A549 (cell line): ENCODE data around the gene SELENOW. TPM values are rescaled to one million over a fixed set of nuclear protein-coding genes. Genes with fewer than 3 reads are reported as not detected.

Experiments used
- ATAC-seq, 2 experiments: fragments of 200-7000 bp in 1 of 2; fragments of >200 bp in 1 of 2; cut with Nextera tagmentation in 1 of 2; cut with Tn5 transposase in 1 of 2; 3 replicates each; pipeline versions ENCODE4 v1.8.0 to v1.9.1; 2018 to 2020; ENCODE audit warnings: mild to moderate bottlenecking in 1 of 2, moderate library complexity in 1 of 2
- CTCF ChIA-PET: fragments of 300-600 bp; sonication (Branson Sonifier 250); formaldehyde crosslinking; extraction: SDS; loops from one replicate; lab custom pipeline; 2021; ENCODE audit warnings: antibody characterized with exemption, inconsistent platforms; lab: Yijun Ruan, JAX
- POLR2A ChIA-PET: fragments of 350-600 bp; formaldehyde crosslinking; extraction: SDS; loops from one replicate; lab custom pipeline; 2021; ENCODE audit warnings: antibody characterized with exemption, inconsistent platforms; lab: Yijun Ruan, JAX
- DNase-seq, 2 experiments: peaks; one replicate each; pipeline versions ENCODE4 v3.0.0 to v3.0.0-alpha.2; 2011 to 2016; ENCODE audit warnings: low read depth in 1 of 2, low spot score in 1 of 2
- FAIRE-seq: peaks from 2 replicates; lab custom pipeline; 2011; peaks lifted over from hg19 to GRCh38; lab: Jason Lieb, UNC
- H3K27ac ChIP-seq, 2 experiments: fragments of >200 bp; sonication (Bioruptor Twin); formaldehyde crosslinking; 3 replicates each; pipeline ENCODE4 v1.5.1; 2016 to 2017
- H3K4me1 ChIP-seq: fragments of >200 bp; sonication (Bioruptor Twin); formaldehyde crosslinking; 3 replicates; pipeline ENCODE4 v1.6.1; 2016
- H3K4me2 ChIP-seq: fragments of >200 bp; sonication (Bioruptor Twin); formaldehyde crosslinking; 3 replicates; pipeline ENCODE4 v1.6.1; 2016
- H3K4me3 ChIP-seq: fragments of >200 bp; sonication (Bioruptor Twin); formaldehyde crosslinking; 3 replicates; pipeline ENCODE4 v1.5.1; 2016
- H3K9me3 ChIP-seq: fragments of >200 bp; sonication (Bioruptor Twin); formaldehyde crosslinking; 3 replicates; pipeline ENCODE4 v1.6.1; 2016
- CHD2 ChIP-seq: fragments of 150-350 bp; IDR thresholded peaks from 2 replicates; pipeline ENCODE4 v1.6.1; 2014; ENCODE audit warnings: low read length; ENCODE audit not compliant: partially characterized antibody
- ESRRA ChIP-seq: fragments of 150-350 bp; IDR thresholded peaks from 2 replicates; pipeline ENCODE4 v1.6.1; 2014; ENCODE audit warnings: mild to moderate bottlenecking, low read length, borderline replicate concordance
- FOSB ChIP-seq: fragments of 250-450 bp; sonication (Bioruptor Pico); IDR thresholded peaks from 2 replicates; pipeline ENCODE4 v1.5.0; 2020; ENCODE audit warnings: mild to moderate bottlenecking, moderate library complexity
- GATA3 ChIP-seq: IDR thresholded peaks from 2 replicates; pipeline ENCODE4 v1.6.1; 2012; ENCODE audit warnings: borderline replicate concordance
- KDM5A ChIP-seq: fragments of 200-600 bp; sonication (generic); IDR thresholded peaks from 2 replicates; pipeline ENCODE4 v1.6.1; 2016; ENCODE audit warnings: antibody characterized with exemption, mild to moderate bottlenecking
- NFE2L2 ChIP-seq: fragments of 150-350 bp; conservative IDR thresholded peaks from 2 replicates; pipeline ENCODE4 v1.6.1; 2014; ENCODE audit warnings: low read length
- POLR2A ChIP-seq: IDR thresholded peaks from 2 replicates; pipeline ENCODE4 v1.6.1; 2012; ENCODE audit warnings: mild to moderate bottlenecking, low read length
- RAD21 ChIP-seq, 2 experiments: fragments of >200 bp in 1 of 2; sonication (Bioruptor Twin) in 1 of 2; formaldehyde crosslinking in 1 of 2; IDR thresholded peaks in 1 of 2; conservative IDR thresholded peaks in 1 of 2; 2 replicates in 1 of 2; 3 replicates in 1 of 2; pipeline ENCODE4 v1.6.1; 2012 to 2018; ENCODE audit warnings: inconsistent platforms in 1 of 2
- RCOR1 ChIP-seq: fragments of 150-350 bp; IDR thresholded peaks from 2 replicates; pipeline ENCODE4 v1.6.1; 2014; ENCODE audit warnings: antibody characterized with exemption, low read length, low read depth
- RFX5 ChIP-seq: fragments of 450-650 bp; IDR thresholded peaks from 2 replicates; pipeline ENCODE4 v1.7.1; 2014; ENCODE audit warnings: antibody characterized with exemption, mild to moderate bottlenecking, moderate library complexity
- TFCP2L1 ChIP-seq: fragments of 250-450 bp; sonication (Bioruptor Pico); IDR thresholded peaks from 2 replicates; pipeline ENCODE4 v1.5.0; 2021; ENCODE audit warnings: mild to moderate bottlenecking
- TP53 ChIP-seq: fragments of 250-450 bp; sonication (Bioruptor Pico); IDR thresholded peaks from 2 replicates; pipeline ENCODE4 v1.5.0; 2021; ENCODE audit warnings: mild to moderate bottlenecking, moderate library complexity
- ZNF302 ChIP-seq: fragments of 250-450 bp; sonication (Bioruptor Pico); IDR thresholded peaks from 2 replicates; pipeline ENCODE4 v1.9.0; 2021; ENCODE audit warnings: inconsistent platforms, mild to moderate bottlenecking, moderate library complexity
- WGBS: methylation state at CpG from one replicate; pipeline ENCODE4 v1.1.6; 2017; ENCODE audit errors: missing lambda C conversion rate; 5-methylcytosine and 5-hydroxymethylcytosine counted together
- polyA plus RNA-seq, 4 experiments: library from polyadenylated mRNA; depleted of rRNA in 3 of 4; stranded (reverse); fragments of >200 nt; fragmentation: RNase III in 1 of 4; extraction: RNeasy Plus Mini Kit Qiagen cat#74134 plus additional on column Dnase treatment in 1 of 4; gene quantifications; 2 replicates in 3 of 4; 3 replicates in 1 of 4; pipeline ENCODE4 v1.2.3, GENCODE V29; 2011 to 2017
- TF ChIP-seq, protein P1 (sequence below): IDR thresholded peaks from 2 replicates; pipeline ENCODE4 v1.6.1; 2012
- TF ChIP-seq, protein P2 (sequence below): fragments of 200-600 bp; sonication (generic); IDR thresholded peaks from 2 replicates; pipeline ENCODE4 v1.6.1; 2016; ENCODE audit warnings: antibody characterized with exemption, mild to moderate bottlenecking, moderate library complexity
- TF ChIP-seq, protein P3 (sequence below): fragments of 250-450 bp; sonication (Bioruptor Pico); IDR thresholded peaks from 2 replicates; pipeline ENCODE4 v1.5.0; 2021; ENCODE audit warnings: mild to moderate bottlenecking, moderate library complexity, borderline replicate concordance
- TF ChIP-seq, protein P4 (sequence below): fragments of 450-650 bp; IDR thresholded peaks from 2 replicates; pipeline ENCODE4 v1.6.1; 2014; ENCODE audit warnings: antibody characterized with exemption

Gene SELENOW
- polyA plus RNA-seq, 2 of the 4 experiments (the other 2 are of a cell fraction) = 114 to 155 TPM

DNA sequence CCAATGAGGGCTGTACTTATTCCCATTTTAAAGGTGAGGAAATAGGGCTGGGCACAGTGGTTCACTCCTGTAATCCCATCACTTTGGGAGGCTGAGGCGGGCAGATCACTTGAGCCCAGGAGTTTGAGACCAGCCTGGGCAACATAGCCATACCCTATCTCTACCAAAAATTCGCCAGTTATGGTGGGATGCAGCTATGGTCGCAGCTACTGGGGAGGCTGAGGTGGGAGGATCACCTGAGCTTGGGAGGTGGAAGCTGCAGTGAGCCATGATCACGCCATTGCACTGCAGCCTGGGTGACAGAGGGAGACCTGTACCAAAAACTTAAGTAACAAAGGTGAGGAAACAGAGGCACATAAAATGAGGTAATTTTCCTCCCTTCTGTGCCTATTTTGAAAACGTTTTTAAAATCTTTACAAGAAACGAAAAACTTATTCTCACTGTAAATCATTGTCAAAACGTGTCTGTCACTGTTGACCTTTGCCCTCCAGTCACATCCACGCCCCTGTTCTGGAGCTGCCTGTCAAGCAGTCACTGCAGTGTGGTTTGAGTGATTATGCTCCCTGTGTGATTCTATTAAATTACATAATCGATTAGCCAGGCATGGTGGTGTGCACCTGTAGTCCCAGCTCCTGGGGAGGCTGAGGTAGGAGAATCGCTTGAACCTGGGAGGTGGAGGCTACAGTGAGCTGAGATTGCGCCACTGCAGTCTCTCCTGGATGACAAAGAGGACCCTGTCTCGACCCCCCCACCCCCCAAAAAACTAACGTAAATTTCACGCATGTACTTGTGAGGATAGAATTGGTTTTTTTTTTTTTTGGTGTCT lies 20.7 kb upstream of the SELENOW start:
- H3K9me3 ChIP-seq = no peaks in the 10 kb centered on the region
- no peak overlapping the region for H3K27ac ChIP-seq
- CTCF ChIA-PET = interaction anchor here (0.7 to 42.0 kb wide), 7 partner anchors 7 to 111 kb away, joined by 3 to 1389 read pairs (median 16); partner anchors contain the start of gene EHD2
- no peak overlapping the region for H3K4me3 ChIP-seq
- ATAC-seq (no peak), DNase-seq (no peak), FAIRE-seq (peak; percentile 7)
- H3K4me1 ChIP-seq = no peaks in the 10 kb centered on the region; the same call in 2 of the 3 replicates
- no peak overlapping the region for H3K4me2 ChIP-seq
- TF ChIP-seq ZNF302 (no peak), TP53 (CRISPR knock-in tag) (0 out of 2 replicates have a peak, but pooled peaks have one; percentile 33), RAD21 (conservative IDR thresholded peaks at IDR 0.05 in 1 of 2, IDR thresholded peaks at IDR 0.05 in 1 of 2) (no peak)
- 72% methylated on average over 14 of the region's 14 CpGs for WGBS
- POLR2A ChIA-PET = interaction anchor here (0.6 to 1.6 kb wide), 2 partner anchors 12 to 864 kb away, joined by 6 to 9 read pairs; partner anchors contain the start of gene NOP53

DNA sequence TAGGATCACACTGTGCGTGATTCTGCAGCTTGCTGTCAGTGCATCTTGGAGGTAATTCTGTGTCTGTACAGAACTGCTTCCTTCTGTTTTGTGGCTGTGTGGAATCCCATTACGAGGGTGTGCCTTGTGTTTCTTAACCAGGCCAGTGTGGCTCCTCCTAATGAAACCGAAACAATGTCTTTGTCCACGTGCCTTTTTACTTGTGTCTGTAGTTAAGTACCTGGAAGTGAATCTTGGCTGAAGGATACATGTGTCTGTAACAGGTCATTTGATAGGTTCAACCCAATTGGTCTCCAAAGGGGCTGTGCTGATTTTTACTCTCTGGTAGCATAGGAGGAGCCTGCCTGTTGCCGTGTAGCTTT lies 20.1 kb upstream of the SELENOW start:
- FAIRE-seq (no peak), ATAC-seq (no peak), DNase-seq (no peak)
- CTCF ChIA-PET = interaction anchor here (0.7 to 42.0 kb wide), 7 partner anchors 7 to 50 kb away, joined by 3 to 1389 read pairs (median 16); partner anchors contain the start of gene EHD2
- Histone ChIP-seq H3K9me3 (no peaks in the 10 kb centered on the region), H3K4me2 (no peak overlapping the region), H3K27ac (no peak overlapping the region), H3K4me3 (no peak overlapping the region), H3K4me1 (no peaks in the 10 kb centered on the region; the same call in 2 of the 3 replicates)
- POLR2A ChIA-PET = interaction anchor here (0.6 to 1.6 kb wide), 2 partner anchors 12 to 865 kb away, joined by 6 to 9 read pairs; partner anchors contain the start of gene NOP53
- WGBS = 94% methylated on average over 5 of the region's 5 CpGs
- TF ChIP-seq GATA3 (no peak), RCOR1 (no peak)
- TF ChIP-seq, protein P1, sequence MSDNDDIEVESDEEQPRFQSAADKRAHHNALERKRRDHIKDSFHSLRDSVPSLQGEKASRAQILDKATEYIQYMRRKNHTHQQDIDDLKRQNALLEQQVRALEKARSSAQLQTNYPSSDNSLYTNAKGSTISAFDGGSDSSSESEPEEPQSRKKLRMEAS = no peak

DNA sequence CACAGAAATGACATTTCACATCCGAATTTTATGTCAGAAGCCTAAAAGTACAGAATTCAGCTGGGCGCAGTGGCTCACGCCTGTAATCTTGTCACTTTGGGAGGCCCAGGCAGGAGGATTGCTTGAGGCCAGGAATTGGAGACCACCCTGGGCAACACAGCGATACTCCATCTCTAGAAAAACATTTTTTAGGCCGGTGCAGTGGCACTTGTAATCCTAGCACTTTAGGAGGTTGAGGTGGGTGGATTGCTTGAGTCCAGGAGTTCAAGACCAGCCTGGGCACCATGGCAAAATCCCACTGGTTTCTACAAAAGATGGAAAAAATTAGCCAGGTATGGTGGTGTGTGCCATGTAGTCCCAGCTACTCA lies 17.9 kb upstream of the SELENOW start:
- FAIRE-seq (no peak), ATAC-seq (no peak), DNase-seq (no peak)
- POLR2A ChIA-PET = no interaction called here
- Histone ChIP-seq H3K27ac (no peak overlapping the region), H3K4me2 (no peak overlapping the region), H3K4me1 (no peaks in the 10 kb centered on the region; the same call in 2 of the 3 replicates), H3K4me3 (no peak overlapping the region)
- WGBS = 87% methylated on average over 5 of the region's 5 CpGs
- CTCF ChIA-PET = interaction anchor here (0.7 to 42.0 kb wide), 4 partner anchors 15 to 324 kb away, joined by 3 to 1389 read pairs (median 3); partner anchors contain the start of genes EHD2 and NOP53
- TF ChIP-seq FOSB (peak; percentile 80; the same call in 1 of the 2 replicates), CHD2 (no peak)
- TF ChIP-seq, all 56 proteins: peak for 1
- H3K9me3 ChIP-seq = no peaks in the 10 kb centered on the region

DNA sequence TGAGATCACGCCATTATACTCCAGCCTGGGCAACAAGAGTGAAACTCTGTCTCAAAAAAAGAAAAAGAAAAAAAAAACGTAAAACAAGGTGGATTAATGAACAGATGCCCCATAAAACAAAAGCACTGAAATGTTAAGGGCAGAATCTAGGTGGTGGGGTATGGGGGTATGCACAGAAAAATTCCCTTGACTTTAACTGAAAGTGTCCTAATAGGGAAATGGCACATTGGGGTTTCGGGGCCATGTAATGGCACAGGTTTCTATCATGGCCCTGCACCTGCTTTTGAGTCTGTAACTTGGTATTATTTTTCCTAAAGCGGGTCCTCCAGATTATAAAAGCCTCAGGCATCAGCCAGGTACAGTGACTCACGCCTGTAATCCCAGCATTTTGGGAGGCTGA lies 16.9 kb upstream of the SELENOW start:
- ATAC-seq = no peak
- H3K4me2 ChIP-seq = no peak overlapping the region
- no peak overlapping the region for H3K4me3 ChIP-seq
- H3K4me1 ChIP-seq = no peaks in the 10 kb centered on the region; the same call in 2 of the 3 replicates
- no peak for FAIRE-seq
- ChIA-PET POLR2A (interaction anchor here (1.0 kb wide), 1 partner anchor 16 kb away, joined by 3 read pairs; no protein-coding TSS in a partner anchor), CTCF (interaction anchor here (1.3 to 42.0 kb wide), 4 partner anchors 10 to 53 kb away, joined by 3 to 1389 read pairs (median 74); partner anchors contain the start of genes EHD2 and NOP53)
- no peak overlapping the region for H3K27ac ChIP-seq
- no peaks in the 10 kb centered on the region for H3K9me3 ChIP-seq
- no peak for DNase-seq
- WGBS = 91% methylated on average over 5 of the region's 5 CpGs
- TF ChIP-seq POLR2A = no peak
- no peak for TF ChIP-seq KDM5A
- no peak for TF ChIP-seq NFE2L2
- TF ChIP-seq RFX5 = no peak
- TF ChIP-seq, protein P2, sequence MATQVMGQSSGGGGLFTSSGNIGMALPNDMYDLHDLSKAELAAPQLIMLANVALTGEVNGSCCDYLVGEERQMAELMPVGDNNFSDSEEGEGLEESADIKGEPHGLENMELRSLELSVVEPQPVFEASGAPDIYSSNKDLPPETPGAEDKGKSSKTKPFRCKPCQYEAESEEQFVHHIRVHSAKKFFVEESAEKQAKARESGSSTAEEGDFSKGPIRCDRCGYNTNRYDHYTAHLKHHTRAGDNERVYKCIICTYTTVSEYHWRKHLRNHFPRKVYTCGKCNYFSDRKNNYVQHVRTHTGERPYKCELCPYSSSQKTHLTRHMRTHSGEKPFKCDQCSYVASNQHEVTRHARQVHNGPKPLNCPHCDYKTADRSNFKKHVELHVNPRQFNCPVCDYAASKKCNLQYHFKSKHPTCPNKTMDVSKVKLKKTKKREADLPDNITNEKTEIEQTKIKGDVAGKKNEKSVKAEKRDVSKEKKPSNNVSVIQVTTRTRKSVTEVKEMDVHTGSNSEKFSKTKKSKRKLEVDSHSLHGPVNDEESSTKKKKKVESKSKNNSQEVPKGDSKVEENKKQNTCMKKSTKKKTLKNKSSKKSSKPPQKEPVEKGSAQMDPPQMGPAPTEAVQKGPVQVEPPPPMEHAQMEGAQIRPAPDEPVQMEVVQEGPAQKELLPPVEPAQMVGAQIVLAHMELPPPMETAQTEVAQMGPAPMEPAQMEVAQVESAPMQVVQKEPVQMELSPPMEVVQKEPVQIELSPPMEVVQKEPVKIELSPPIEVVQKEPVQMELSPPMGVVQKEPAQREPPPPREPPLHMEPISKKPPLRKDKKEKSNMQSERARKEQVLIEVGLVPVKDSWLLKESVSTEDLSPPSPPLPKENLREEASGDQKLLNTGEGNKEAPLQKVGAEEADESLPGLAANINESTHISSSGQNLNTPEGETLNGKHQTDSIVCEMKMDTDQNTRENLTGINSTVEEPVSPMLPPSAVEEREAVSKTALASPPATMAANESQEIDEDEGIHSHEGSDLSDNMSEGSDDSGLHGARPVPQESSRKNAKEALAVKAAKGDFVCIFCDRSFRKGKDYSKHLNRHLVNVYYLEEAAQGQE = no peak
- TF ChIP-seq TFCP2L1 (CRISPR knock-in tag) = no peak
- no peak for TF ChIP-seq ESRRA
- TF ChIP-seq, protein P3, sequence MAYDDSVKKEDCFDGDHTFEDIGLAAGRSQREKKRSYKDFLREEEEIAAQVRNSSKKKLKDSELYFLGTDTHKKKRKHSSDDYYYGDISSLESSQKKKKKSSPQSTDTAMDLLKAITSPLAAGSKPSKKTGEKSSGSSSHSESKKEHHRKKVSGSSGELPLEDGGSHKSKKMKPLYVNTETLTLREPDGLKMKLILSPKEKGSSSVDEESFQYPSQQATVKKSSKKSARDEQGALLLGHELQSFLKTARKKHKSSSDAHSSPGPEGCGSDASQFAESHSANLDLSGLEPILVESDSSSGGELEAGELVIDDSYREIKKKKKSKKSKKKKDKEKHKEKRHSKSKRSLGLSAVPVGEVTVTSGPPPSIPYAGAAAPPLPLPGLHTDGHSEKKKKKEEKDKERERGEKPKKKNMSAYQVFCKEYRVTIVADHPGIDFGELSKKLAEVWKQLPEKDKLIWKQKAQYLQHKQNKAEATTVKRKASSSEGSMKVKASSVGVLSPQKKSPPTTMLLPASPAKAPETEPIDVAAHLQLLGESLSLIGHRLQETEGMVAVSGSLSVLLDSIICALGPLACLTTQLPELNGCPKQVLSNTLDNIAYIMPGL (CRISPR knock-in tag) = no peak
- TF ChIP-seq, protein P4, sequence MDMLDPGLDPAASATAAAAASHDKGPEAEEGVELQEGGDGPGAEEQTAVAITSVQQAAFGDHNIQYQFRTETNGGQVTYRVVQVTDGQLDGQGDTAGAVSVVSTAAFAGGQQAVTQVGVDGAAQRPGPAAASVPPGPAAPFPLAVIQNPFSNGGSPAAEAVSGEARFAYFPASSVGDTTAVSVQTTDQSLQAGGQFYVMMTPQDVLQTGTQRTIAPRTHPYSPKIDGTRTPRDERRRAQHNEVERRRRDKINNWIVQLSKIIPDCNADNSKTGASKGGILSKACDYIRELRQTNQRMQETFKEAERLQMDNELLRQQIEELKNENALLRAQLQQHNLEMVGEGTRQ = no peak
